Vagina (tissue), 2 donors: ENCODE data around the gene PLA2G10. TPM values are rescaled to one million over a fixed set of nuclear protein-coding genes. Genes with fewer than 3 reads are reported as not detected.
"Not testable (repeated sequence)": the region's sequence is repeated elsewhere in the genome, so short reads cannot be mapped to it uniquely, and the experiment has no call there.

Experiments used
- DNase-seq, 2 donors: peaks; one replicate each; pipeline ENCODE4 v3.0.0-alpha.2; 2017; ENCODE audit errors: extremely low spot score in 2 of 2
- H3K27ac ChIP-seq: fragments of 200-600 bp; sonication (generic); one replicate; pipeline ENCODE4 v1.5.1; 2019
- H3K27me3 ChIP-seq: fragments of 200-600 bp; sonication (generic); one replicate; pipeline ENCODE4 v1.5.1; 2019
- H3K36me3 ChIP-seq, 2 donors: fragments of 200-600 bp; sonication (generic); one replicate each; pipeline ENCODE4 v1.5.1; 2017 to 2019
- H3K4me1 ChIP-seq: fragments of 200-600 bp; sonication (generic); one replicate; pipeline ENCODE4 v1.5.1; 2019
- H3K4me3 ChIP-seq, 2 donors: fragments of 200-600 bp; sonication (generic); 1 replicate in 1 of 2; 2 replicates in 1 of 2; pipeline ENCODE4 v1.5.1; 2016 to 2019
- H3K9me3 ChIP-seq: fragments of 200-600 bp; sonication (generic); one replicate; pipeline ENCODE4 v1.5.1; 2019
- CTCF ChIP-seq, 3 experiments: fragments of 450-650 bp in 2 of 3; fragments of 200-600 bp in 1 of 3; sonication (generic) in 1 of 3; IDR thresholded peaks; one replicate each; pipeline ENCODE4 v1.5.1; 2017 to 2019; ENCODE audit warnings: antibody characterized with exemption in 3 of 3, mild to moderate bottlenecking in 2 of 3, moderate library complexity in 2 of 3
- POLR2A ChIP-seq, 2 donors: fragments of 450-650 bp; IDR thresholded peaks; one replicate each; pipeline ENCODE4 v1.6.1; 2017; ENCODE audit warnings: antibody characterized with exemption in 2 of 2, mild to moderate bottlenecking in 2 of 2, moderate library complexity in 2 of 2
- POLR2AphosphoS5 ChIP-seq, 2 donors: sonication (generic); formaldehyde crosslinking; IDR thresholded peaks; one replicate each; pipeline ENCODE4 v1.9.0; 2017; ENCODE audit warnings: antibody characterized with exemption in 2 of 2, mild to moderate bottlenecking in 2 of 2, low read depth in 1 of 2; ENCODE audit not compliant: insufficient read depth in 1 of 2
- intact Hi-C: fragments of 100-400 bp; cut with DNase I; formaldehyde crosslinking; loops from one replicate; pipeline ENCODE4 v1.15.1; 2023
- total RNA-seq: library from RNA; depleted of rRNA; stranded (reverse); fragments of >200 nt; gene quantifications from one replicate; pipeline ENCODE4 v1.2.3, GENCODE V29; 2016

Gene PLA2G10
- total RNA-seq, 1 donor from 2014 or later: not detected

- intact Hi-C loops: no loop called here
- TF ChIP-seq POLR2AphosphoS5 (IDR thresholded peaks at IDR 0.05; ENCODE audit: insufficient read depth in 1 of 2, low read depth in 1 of 2) (no peak), POLR2A (IDR thresholded peaks at IDR 0.05) (no peak), CTCF (IDR thresholded peaks at IDR 0.05) (no peak)
- H3K27me3 ChIP-seq: no peaks in the 10 kb centered on the region
- no peak overlapping the region for H3K27ac ChIP-seq
- no peak for DNase-seq
- H3K36me3 ChIP-seq: peaks cover 0 to 35% of the 10 kb centered on the region in 2 donors
- H3K9me3 ChIP-seq: no peaks in the 10 kb centered on the region
- no peak overlapping the region for H3K4me3 ChIP-seq
- peaks cover 13% of the 10 kb centered on the region for H3K4me1 ChIP-seq
These were observed 52.2 kb downstream of the PLA2G10 start for GRCh38 chr16:14641926-14642325.

- TF ChIP-seq POLR2AphosphoS5 (IDR thresholded peaks at IDR 0.05; ENCODE audit: insufficient read depth in 1 of 2, low read depth in 1 of 2): no peak
- TF ChIP-seq POLR2A (IDR thresholded peaks at IDR 0.05): no peak
- TF ChIP-seq CTCF (IDR thresholded peaks at IDR 0.05): no peak
- no peaks in the 10 kb centered on the region for H3K27me3 ChIP-seq
- no peaks in the 10 kb centered on the region for H3K9me3 ChIP-seq
- no peak overlapping the region for H3K27ac ChIP-seq
- intact Hi-C loops: no loop called here
- H3K4me3 ChIP-seq: no peak overlapping the region
- peaks cover 20% of the 10 kb centered on the region for H3K4me1 ChIP-seq
- H3K36me3 ChIP-seq: peaks cover 0 to 34% of the 10 kb centered on the region in 2 donors
- DNase-seq: no peak
These were observed 52.9 kb downstream of the PLA2G10 start for GRCh38 chr16:14641206-14641605.

- no peak overlapping the region for H3K4me3 ChIP-seq
- no peak overlapping the region for H3K27ac ChIP-seq
- no peak for DNase-seq
- no peaks in the 10 kb centered on the region for H3K27me3 ChIP-seq
- TF ChIP-seq POLR2AphosphoS5 (IDR thresholded peaks at IDR 0.05; ENCODE audit: insufficient read depth in 1 of 2, low read depth in 1 of 2) (peak in 1 of 2 donors; percentile 35), CTCF (IDR thresholded peaks at IDR 0.05) (no peak)
- peaks cover 26% of the 10 kb centered on the region for H3K4me1 ChIP-seq
- H3K36me3 ChIP-seq: peaks cover 0 to 27% of the 10 kb centered on the region in 2 donors
- H3K9me3 ChIP-seq: no peaks in the 10 kb centered on the region
- intact Hi-C loops: no loop called here
These were observed 53.6 kb downstream of the PLA2G10 start for GRCh38 chr16:14640538-14640937.

- DNase-seq, H3K27me3 ChIP-seq, H3K4me3 ChIP-seq, H3K27ac ChIP-seq, intact Hi-C loops, H3K9me3 ChIP-seq: not testable (repeated sequence)
- Histone ChIP-seq H3K36me3 (peaks cover 0 to 13% of the 10 kb centered on the region in 2 donors), H3K4me1 (peaks cover 44% of the 10 kb centered on the region)
These were observed 57.2 kb downstream of the PLA2G10 start for GRCh38 chr16:14636951-14637240.

GRCh38 chr16:14636179-14636950 lies 57.7 kb downstream of the PLA2G10 start:
- H3K4me3 ChIP-seq, H3K9me3 ChIP-seq, H3K27ac ChIP-seq, intact Hi-C loops, H3K27me3 ChIP-seq, DNase-seq: not testable (repeated sequence)
- H3K4me1 ChIP-seq: peaks cover 47% of the 10 kb centered on the region
- peaks cover 0 to 13% of the 10 kb centered on the region in 2 donors for H3K36me3 ChIP-seq

GRCh38 chr16:14635395-14636165 lies 58.5 kb downstream of the PLA2G10 start:
- Histone ChIP-seq H3K9me3 (no peaks in the 10 kb centered on the region), H3K27me3 (no peaks in the 10 kb centered on the region), H3K4me3 (no peak overlapping the region), H3K36me3 (peaks cover 0 to 7% of the 10 kb centered on the region in 2 donors), H3K27ac (no peak overlapping the region), H3K4me1 (peaks cover 52% of the 10 kb centered on the region)
- DNase-seq: no peak
- TF ChIP-seq POLR2AphosphoS5 (IDR thresholded peaks at IDR 0.05; ENCODE audit: insufficient read depth in 1 of 2, low read depth in 1 of 2) (no peak), CTCF (IDR thresholded peaks at IDR 0.05) (no peak), POLR2A (IDR thresholded peaks at IDR 0.05) (no peak)
- intact Hi-C loops: no loop called here
